Naive thymus-derived CD4-positive, alpha-beta T cell (primary cell): ENCODE measurements around the gene TAL2. TPM values are rescaled to one million over a fixed set of nuclear protein-coding genes. Genes with fewer than 3 reads are reported as not detected.

Experiments
- ATAC-seq: fragments of 150-1000 bp; cut with Tn5 transposase; 2 replicates; pipeline ENCODE4 v1.10.0; 2021; ENCODE audit warnings: mild to moderate bottlenecking, moderate library complexity
- CTCF ChIA-PET: fragments of 350-600 bp; sonication (Branson Sonifier 250); formaldehyde crosslinking; loops from one replicate; lab custom pipeline; 2021; ENCODE audit warnings: antibody characterized with exemption; lab: Charles Lee
- POLR2A ChIA-PET: fragments of 350-600 bp; sonication (Branson Sonifier 250); formaldehyde crosslinking; loops from one replicate; lab custom pipeline; 2021; ENCODE audit warnings: antibody characterized with exemption, inconsistent platforms; lab: Charles Lee
- DNase-seq, 9 donors: peaks; one replicate each; pipeline versions ENCODE4 v3.0.0 to v3.0.0-alpha.2; 2020 to 2022; ENCODE audit warnings: mixed read lengths in 1 of 9
- H3K27ac ChIP-seq: one replicate; pipeline ENCODE4 v1.7.0; 2013; ENCODE audit warnings: mild to moderate bottlenecking, low read depth, low read length, moderate library complexity
- H3K27me3 ChIP-seq, 2 donors: one replicate each; pipeline ENCODE4 v1.7.0; 2013; ENCODE audit warnings: low read length in 2 of 2, mild to moderate bottlenecking in 2 of 2, moderate library complexity in 2 of 2; ENCODE audit not compliant: control insufficient read depth in 2 of 2, insufficient read depth in 2 of 2
- H3K36me3 ChIP-seq, 3 experiments: 1 replicate in 2 of 3; 2 replicates in 1 of 3; pipeline ENCODE4 v1.7.0; 2013; ENCODE audit warnings: low read length in 3 of 3, mild to moderate bottlenecking in 3 of 3, moderate library complexity in 1 of 3; ENCODE audit not compliant: insufficient read depth in 3 of 3, control insufficient read depth in 2 of 3
- H3K4me1 ChIP-seq, 2 donors: one replicate each; pipeline ENCODE4 v1.7.0; 2013; ENCODE audit warnings: low read length in 2 of 2, mild to moderate bottlenecking in 2 of 2, moderate library complexity in 1 of 2; ENCODE audit not compliant: control insufficient read depth in 2 of 2, insufficient read depth in 2 of 2
- H3K4me3 ChIP-seq: 2 replicates; pipeline ENCODE4 v1.7.0; 2013; ENCODE audit warnings: mild to moderate bottlenecking, low read length
- H3K9me3 ChIP-seq, 3 experiments: 1 replicate in 2 of 3; 2 replicates in 1 of 3; pipeline ENCODE4 v1.7.0; 2013; ENCODE audit warnings: low read length in 3 of 3; ENCODE audit not compliant: control insufficient read depth in 2 of 3
- H3K27ac Mint-ChIP-seq, 9 donors: one replicate each; pipeline ENCODE4 v1.8.0; 2020 to 2022; ENCODE audit warnings: mixed read lengths in 9 of 9, mild to moderate bottlenecking in 8 of 9, moderate library complexity in 5 of 9, inconsistent platforms in 2 of 9
- H3K27me3 Mint-ChIP-seq, 5 donors: one replicate each; pipeline ENCODE4 v1.8.0; 2021 to 2022; ENCODE audit warnings: mixed read lengths in 5 of 5, mild to moderate bottlenecking in 1 of 5
- H3K36me3 Mint-ChIP-seq, 5 donors: one replicate each; pipeline ENCODE4 v1.8.0; 2020 to 2022; ENCODE audit warnings: mixed read lengths in 5 of 5, mild to moderate bottlenecking in 3 of 5, inconsistent platforms in 1 of 5
- H3K4me1 Mint-ChIP-seq, 7 donors: one replicate each; pipeline ENCODE4 v1.8.0; 2020 to 2022; ENCODE audit warnings: mixed read lengths in 7 of 7, mild to moderate bottlenecking in 3 of 7, inconsistent platforms in 1 of 7
- H3K4me3 Mint-ChIP-seq, 10 donors: one replicate each; pipeline ENCODE4 v1.8.0; 2020 to 2022; ENCODE audit warnings: mild to moderate bottlenecking in 10 of 10, mixed read lengths in 10 of 10, moderate library complexity in 6 of 10, inconsistent platforms in 2 of 10
- H3K9me3 Mint-ChIP-seq, 11 donors: one replicate each; pipeline ENCODE4 v1.8.0; 2020 to 2022; ENCODE audit warnings: mixed read lengths in 11 of 11, mild to moderate bottlenecking in 4 of 11, inconsistent platforms in 1 of 11, moderate library complexity in 1 of 11
- intact Hi-C, 2 donors: fragments of 100-400 bp; cut with micrococcal nuclease; formaldehyde crosslinking; loops; one replicate each; pipeline ENCODE4 v1.15.1; 2023
- polyA plus RNA-seq, 2 donors: library from polyadenylated mRNA; unstranded; fragments of 300-500 nt; fragmentation: Illumina TruSeq; gene quantifications; one replicate each; pipeline ENCODE4 v1.2.3, GENCODE V29; 2021
- total RNA-seq, 6 experiments: library from RNA in 5 of 6; stranded (reverse) in 5 of 6; gene quantifications; 1 replicate in 5 of 6; 2 replicates in 1 of 6; pipeline ENCODE4 v1.2.3 and lab custom pipeline; 2021 to 2026

The TAL2 gene
- total and polyA plus RNA-seq, 7 experiments from 2014 or later: 0.36 TPM; not detected in 6

DNA sequence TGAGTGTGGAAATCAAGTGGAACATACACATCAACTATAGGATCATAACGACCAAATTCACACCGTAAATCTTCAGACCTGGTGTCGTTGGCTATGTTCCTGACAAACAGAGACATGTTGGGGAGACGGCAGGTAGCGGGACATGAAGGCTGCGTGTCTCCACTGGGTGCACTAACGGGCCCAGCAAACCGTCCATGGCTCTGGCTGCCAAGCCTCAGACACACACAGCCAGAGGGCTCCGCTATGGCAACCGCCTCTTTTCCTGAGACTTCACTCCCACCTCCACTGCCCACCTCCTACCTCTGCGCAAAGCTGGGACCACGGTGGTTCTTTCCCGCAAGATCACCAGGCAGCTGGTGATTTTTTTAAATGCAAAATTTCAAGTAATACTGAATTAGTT lies 48.4 kb downstream of the TAL2 start:
- H3K4me1 ChIP-seq: no peaks in the 10 kb centered on the region
- H3K4me1 Mint-ChIP-seq: peaks cover 0 to 27% (median 12%) of the 10 kb centered on the region in 7 donors
- no peaks in the 10 kb centered on the region for H3K9me3 Mint-ChIP-seq
- H3K27me3 Mint-ChIP-seq: no peaks in the 10 kb centered on the region
- H3K36me3 ChIP-seq: peaks cover 0 to 20% (median 0%) of the 10 kb centered on the region in 3 experiments
- H3K27me3 ChIP-seq: no peaks in the 10 kb centered on the region
- H3K9me3 ChIP-seq: no peaks in the 10 kb centered on the region
- H3K36me3 Mint-ChIP-seq: peaks cover 0 to 24% (median 17%) of the 10 kb centered on the region in 5 donors
- no peak overlapping the region for H3K27ac Mint-ChIP-seq
- intact Hi-C loops: no loop called here
- DNase-seq (no peak), ATAC-seq (no peak)
- H3K27ac ChIP-seq: no peak overlapping the region
- CTCF ChIA-PET: no interaction called here
- POLR2A ChIA-PET: no interaction called here
- H3K4me3 Mint-ChIP-seq: no peak overlapping the region
- H3K4me3 ChIP-seq: no peak overlapping the region

DNA sequence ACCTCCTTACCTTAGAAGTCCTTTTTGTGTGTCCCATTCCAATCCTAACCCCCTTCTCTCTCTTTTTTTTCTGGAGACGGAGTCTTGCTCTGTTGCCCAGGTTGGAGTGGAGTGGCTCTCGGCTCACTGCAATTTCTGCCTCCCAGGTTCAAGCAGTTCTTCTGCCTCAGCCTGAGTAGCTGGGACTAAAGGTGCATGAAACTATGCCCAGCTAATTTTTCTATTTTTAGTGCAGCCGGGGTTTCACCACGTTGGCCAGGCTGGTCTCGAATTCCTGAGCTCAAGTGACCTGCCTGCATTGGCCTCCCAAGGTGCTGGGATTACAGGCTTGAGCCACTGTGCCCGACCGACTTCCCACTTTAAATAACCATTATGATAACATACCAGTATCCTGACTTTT lies 49.6 kb downstream of the TAL2 start:
- DNase-seq (no peak), ATAC-seq (no peak)
- Histone ChIP-seq H3K9me3 (no peaks in the 10 kb centered on the region), H3K36me3 (peaks cover 0 to 20% (median 0%) of the 10 kb centered on the region in 3 experiments), H3K4me3 (no peak overlapping the region), H3K27me3 (no peaks in the 10 kb centered on the region), H3K27ac (no peak overlapping the region), H3K4me1 (no peaks in the 10 kb centered on the region)
- Mint-ChIP-seq H3K9me3 (no peaks in the 10 kb centered on the region), H3K4me1 (peaks cover 0 to 23% (median 12%) of the 10 kb centered on the region in 7 donors), H3K4me3 (no peak overlapping the region), H3K36me3 (peaks cover 0 to 20% (median 12%) of the 10 kb centered on the region in 5 donors), H3K27me3 (no peaks in the 10 kb centered on the region), H3K27ac (peak overlapping the region in 1 of 9 donors; percentile 51)
- POLR2A ChIA-PET: no interaction called here
- CTCF ChIA-PET: interaction anchor here (0.6 kb wide), 1 partner anchor 12 kb away, joined by 4 read pairs; no protein-coding TSS in a partner anchor
- intact Hi-C loops: no loop called here

DNA sequence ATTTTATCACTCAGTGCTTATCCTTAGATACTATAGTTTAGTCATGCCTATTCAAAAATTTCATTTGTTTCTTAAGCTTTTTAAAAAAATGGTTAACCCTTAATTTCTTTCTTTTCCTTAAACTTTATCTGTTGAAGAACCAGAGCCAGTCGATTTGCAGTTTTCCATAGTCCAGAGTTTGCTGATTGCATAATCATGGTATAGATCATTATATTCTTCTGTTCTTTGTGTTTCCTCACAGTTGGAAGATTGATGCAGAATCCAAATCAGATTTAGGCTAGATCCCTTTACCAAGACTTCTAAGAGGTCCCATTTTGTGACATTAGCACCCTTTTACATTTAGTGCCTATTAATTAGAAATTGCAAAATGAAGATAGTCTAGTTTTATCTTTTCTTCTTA lies 50.0 kb downstream of the TAL2 start:
- intact Hi-C loops: no loop called here
- H3K9me3 Mint-ChIP-seq: no peaks in the 10 kb centered on the region
- H3K27ac ChIP-seq: no peak overlapping the region
- DNase-seq: no peak
- ChIA-PET CTCF (interaction anchor here (0.6 kb wide), 1 partner anchor 11 kb away, joined by 4 read pairs; no protein-coding TSS in a partner anchor), POLR2A (no interaction called here)
- peaks cover 0 to 20% (median 12%) of the 10 kb centered on the region in 5 donors for H3K36me3 Mint-ChIP-seq
- H3K36me3 ChIP-seq: peaks cover 0 to 20% (median 0%) of the 10 kb centered on the region in 3 experiments
- no peak overlapping the region for H3K4me3 ChIP-seq
- no peaks in the 10 kb centered on the region for H3K27me3 ChIP-seq
- H3K9me3 ChIP-seq: no peaks in the 10 kb centered on the region
- no peak overlapping the region for H3K4me3 Mint-ChIP-seq
- H3K4me1 Mint-ChIP-seq: peaks cover 0 to 21% (median 12%) of the 10 kb centered on the region in 7 donors
- no peak overlapping the region for H3K27ac Mint-ChIP-seq
- H3K4me1 ChIP-seq: no peaks in the 10 kb centered on the region
- ATAC-seq: no peak
- no peaks in the 10 kb centered on the region for H3K27me3 Mint-ChIP-seq

Other genes starting within 250 kb of the TAL2 start
- gene FSD1L, start 214.4 kb upstream of the TAL2 start, total RNA-seq: 1 to 10 TPM in 2 of 5 experiments, under 1 TPM in 3; 0.38 to 5.8 (median 0.61) TPM
- 1 to 10 TPM in 1 of 2 donors, under 1 TPM in 1; 0.08 to 1.2 TPM for gene FSD1L, start 214.4 kb upstream of the TAL2 start, polyA plus RNA-seq
- gene FKTN, start 104.3 kb upstream of the TAL2 start, total RNA-seq: 10 to 100 TPM in 3 of 5 experiments, 1 to 10 TPM in 2; 8.0 to 15.5 (median 10.8) TPM
- 1 to 10 TPM; 1.2 to 3.3 TPM for gene FKTN, start 104.3 kb upstream of the TAL2 start, polyA plus RNA-seq
- 10 to 100 TPM in 4 of 5 experiments, 1 to 10 TPM in 1; 5.8 to 21.0 (median 15.2) TPM for gene TMEM38B, start 32.1 kb downstream of the TAL2 start, total RNA-seq
- 10 to 100 TPM; 20.4 to 31.4 TPM for gene TMEM38B, start 32.1 kb downstream of the TAL2 start, polyA plus RNA-seq